ENCODE data around the gene NIPAL3.
"Not testable (repeated sequence)": the region's sequence is repeated elsewhere in the genome, so short reads cannot be mapped to it uniquely, and the experiment has no call there.

NIPAL3 gene

GRCh38 chr1:24517898-24518297 is 102.3 kb downstream of the NIPAL3 start:
- no peak for DNase-seq (ENCODE audit: low spot score)

GRCh38 chr1:24520282-24520681 is 104.7 kb downstream of the NIPAL3 start:
- DNase-seq (ENCODE audit: low spot score) = not testable (repeated sequence)
